ENCODE measurements around the gene SLC23A2.

The SLC23A2 gene

GRCh38 chr20:4962241-4962855, 39.0 kb downstream of the SLC23A2 start:
- peak in 3 of 5 donors; percentile 17 to 66 (median 25) for DNase-seq

- peak in 1 of 5 donors; percentile 67 for DNase-seq
Observed at GRCh38 chr20:4961746-4962145, 39.6 kb downstream of the SLC23A2 start.

GRCh38 chr20:4959592-4959991, 41.7 kb downstream of the SLC23A2 start:
- DNase-seq: no peak

GRCh38 chr20:4957939-4958362, 43.4 kb downstream of the SLC23A2 start:
- no peak for DNase-seq

- DNase-seq: no peak
Observed at GRCh38 chr20:4957187-4957586, 44.1 kb downstream of the SLC23A2 start.

- DNase-seq: peak in 1 of 5 donors; percentile 66
Observed at GRCh38 chr20:4956200-4956810, 45.0 kb downstream of the SLC23A2 start.

GRCh38 chr20:4953881-4954280, 47.4 kb downstream of the SLC23A2 start:
- DNase-seq: no peak

GRCh38 chr20:4952229-4952628, 49.1 kb downstream of the SLC23A2 start:
- no peak for DNase-seq

- no peak for DNase-seq
Observed at GRCh38 chr20:4951299-4951698, 50.0 kb downstream of the SLC23A2 start.

GRCh38 chr20:4950841-4951240, 50.5 kb downstream of the SLC23A2 start:
- no peak for DNase-seq

- no peak for DNase-seq
Observed at GRCh38 chr20:4950437-4950836, 50.9 kb downstream of the SLC23A2 start.

- peak in 2 of 5 donors; percentile 3 to 44 for DNase-seq
Observed at GRCh38 chr20:4949833-4950178, 51.5 kb downstream of the SLC23A2 start.

GRCh38 chr20:4947817-4948559, 53.3 kb downstream of the SLC23A2 start:
- no peak for DNase-seq

GRCh38 chr20:4946986-4947385, 54.3 kb downstream of the SLC23A2 start:
- DNase-seq: no peak

GRCh38 chr20:4946585-4946984, 54.7 kb downstream of the SLC23A2 start:
- DNase-seq: no peak

- no peak for DNase-seq
Observed at GRCh38 chr20:4944518-4945313, 56.6 kb downstream of the SLC23A2 start.

- no peak for DNase-seq
Observed at GRCh38 chr20:4942331-4942730, 59.0 kb downstream of the SLC23A2 start.

- no peak for DNase-seq
Observed at GRCh38 chr20:4937407-4938319, 63.6 kb downstream of the SLC23A2 start.

GRCh38 chr20:4936851-4937406, 64.4 kb downstream of the SLC23A2 start:
- DNase-seq: no peak

GRCh38 chr20:4936392-4936850, 64.9 kb downstream of the SLC23A2 start:
- DNase-seq: no peak

GRCh38 chr20:4932061-4932460, 69.2 kb downstream of the SLC23A2 start:
- no peak for DNase-seq
